NCI-H510A treated with DMSO at 0.1 percent for 48 hours (cell line): ENCODE data around the gene CCDC148.

Experiments used
- DNase-seq: peaks from one replicate; lab custom pipeline; 2025; lab: John Stamatoyannopoulos, UW

CCDC148 gene

DNA sequence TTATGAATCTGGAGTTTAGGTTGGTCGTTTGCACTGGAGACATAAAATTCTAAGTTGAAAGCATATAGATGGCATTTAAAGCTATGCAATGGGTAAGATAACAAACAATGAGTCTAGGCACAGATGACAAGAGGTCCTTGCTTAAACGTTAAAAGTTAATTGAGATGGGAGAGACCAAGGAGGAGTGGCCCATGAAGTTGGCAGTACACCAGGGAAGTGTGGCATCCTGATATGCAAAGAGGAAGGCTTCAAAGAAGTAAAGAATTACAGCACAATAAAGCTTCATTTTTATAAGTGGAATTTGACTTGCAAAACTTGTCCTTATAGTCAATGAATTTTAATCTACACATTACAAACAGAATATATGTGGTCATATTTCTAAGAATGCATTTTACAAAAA lies 331.7 kb downstream of the CCDC148 start:
- DNase-seq, result no peak
